ENCODE measurements around the gene PRICKLE3.
"Not testable (repeated sequence)": the region's sequence is repeated elsewhere in the genome, so short reads cannot be mapped to it uniquely, and the experiment has no call there.

PRICKLE3 gene

DNA sequence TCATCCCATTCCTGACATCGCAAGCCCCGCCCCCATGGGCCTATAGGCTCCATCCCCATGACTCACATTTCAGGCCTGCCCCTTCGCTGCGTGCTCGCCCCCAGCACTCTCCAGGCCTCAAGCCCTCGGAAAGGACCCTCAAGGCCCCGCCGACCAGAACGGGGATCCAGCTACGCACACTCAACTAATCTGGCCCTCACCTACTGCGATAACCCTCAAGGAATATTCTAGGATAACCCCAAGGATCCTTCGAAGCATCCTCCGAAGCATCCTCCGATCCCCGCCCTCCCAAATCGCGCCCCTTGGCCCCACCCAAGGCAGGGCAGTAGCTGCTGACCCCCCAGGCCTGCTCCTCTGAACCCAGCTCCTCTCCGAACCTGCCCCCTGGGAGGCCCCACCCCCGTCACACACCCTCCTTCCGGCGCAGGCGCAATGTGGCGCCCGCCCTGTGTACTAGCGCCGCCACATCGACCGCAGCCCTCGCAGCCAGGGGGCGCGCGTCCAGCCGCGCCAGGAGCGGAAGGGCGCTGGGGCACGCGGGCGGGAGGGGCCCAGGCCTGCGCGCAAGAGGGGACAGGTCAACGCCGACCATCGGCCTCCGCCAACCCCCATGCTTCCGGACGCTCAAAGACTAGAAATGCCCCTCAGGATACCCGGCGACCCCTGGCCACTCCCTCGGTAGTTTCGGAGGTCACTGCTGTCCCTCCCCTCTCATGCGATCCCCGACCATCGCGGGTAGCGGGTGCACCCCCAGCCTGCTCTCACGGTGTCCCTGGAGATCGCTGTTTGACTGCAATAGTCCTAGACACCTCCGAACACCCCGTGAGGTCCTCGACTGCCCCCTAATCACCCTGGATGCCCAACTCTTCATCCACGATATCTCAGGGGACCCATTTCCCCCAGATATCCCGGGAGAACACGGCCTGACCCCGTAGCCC is 30.0 kb downstream of the PRICKLE3 start:
- peak; percentile 53 for TF ChIP-seq CTCF (IDR thresholded peaks at IDR 0.05; ENCODE audit: low read depth, low read length, poor library complexity, severe bottlenecking)
- no peak for TF ChIP-seq EZH2phosphoT487 (IDR thresholded peaks at IDR 0.05; ENCODE audit: borderline replicate concordance, low read length)
- no peaks in the 10 kb centered on the region for H3K36me3 ChIP-seq (ENCODE audit: control insufficient read depth, low read length)
- H3K4me1 ChIP-seq (ENCODE audit: control insufficient read depth, low read length) = peaks cover 10% of the 10 kb centered on the region
- peak overlapping the region; percentile 91 for H3K4me2 ChIP-seq (ENCODE audit: low read length)
- no peaks in the 10 kb centered on the region for H3F3A ChIP-seq (ENCODE audit: control insufficient read depth, insufficient read depth)
- H3K9me2 ChIP-seq (replicated peaks; ENCODE audit: control insufficient read depth, low read length) = no peaks in the 10 kb centered on the region
- peak overlapping the region; percentile 85 for H3K4me3 ChIP-seq (ENCODE audit: low read length)
- H3K27ac ChIP-seq (ENCODE audit: low read depth, low read length) = peak overlapping the region; percentile 85
- H3K27me3 ChIP-seq (ENCODE audit: control insufficient read depth, low read length) = no peaks in the 10 kb centered on the region
- no peaks in the 10 kb centered on the region for H4K20me1 ChIP-seq (ENCODE audit: control insufficient read depth, insufficient read depth, low read depth, low read length)
- H3K9me3 ChIP-seq (ENCODE audit: control insufficient read depth, insufficient read depth, low read length) = no peaks in the 10 kb centered on the region
- H3K79me2 ChIP-seq (ENCODE audit: control insufficient read depth, low read length) = peaks cover 4% of the 10 kb centered on the region; the same call in 1 of the 2 replicates

DNA sequence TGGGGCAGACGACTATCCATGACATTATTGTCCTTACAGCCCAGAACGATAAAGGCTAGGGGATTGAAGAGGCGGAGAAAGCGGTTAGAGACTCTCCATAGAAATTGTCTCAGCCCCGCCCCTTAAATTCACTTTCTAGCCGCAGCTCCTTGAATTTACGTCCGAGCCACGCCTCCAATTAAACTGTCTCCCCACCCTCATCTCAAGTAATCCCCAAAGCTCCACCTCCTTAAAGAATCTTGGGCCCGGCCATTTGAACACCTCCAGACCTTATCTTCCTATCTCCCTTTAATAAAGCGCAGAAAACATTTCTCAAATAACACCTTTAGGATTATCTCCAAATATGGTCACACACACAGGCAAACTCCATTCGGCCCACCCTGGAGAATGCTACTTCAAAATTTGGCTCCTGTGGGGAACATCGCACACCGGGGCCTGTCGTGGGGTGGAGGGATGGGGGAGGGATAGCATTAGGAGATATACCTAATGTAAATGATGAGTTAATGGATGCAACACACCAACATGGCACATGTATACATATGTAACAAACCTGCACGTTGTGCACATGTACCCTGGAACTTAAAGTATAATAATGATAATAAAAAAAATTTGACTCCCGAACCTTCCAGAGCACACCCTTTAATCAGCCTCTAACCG is 30.8 kb downstream of the PRICKLE3 start:
- no peaks in the 10 kb centered on the region for H3K9me2 ChIP-seq (replicated peaks; ENCODE audit: control insufficient read depth, low read length)
- H3K4me2 ChIP-seq (ENCODE audit: low read length) = peak overlapping the region; percentile 91
- H3K9me3 ChIP-seq (ENCODE audit: control insufficient read depth, insufficient read depth, low read length) = no peaks in the 10 kb centered on the region
- peaks cover 10% of the 10 kb centered on the region for H3K4me1 ChIP-seq (ENCODE audit: control insufficient read depth, low read length)
- H3K36me3 ChIP-seq (ENCODE audit: control insufficient read depth, low read length) = no peaks in the 10 kb centered on the region
- H3K27ac ChIP-seq (ENCODE audit: low read depth, low read length) = peak overlapping the region; percentile 85
- peak overlapping the region; percentile 85 for H3K4me3 ChIP-seq (ENCODE audit: low read length)
- TF ChIP-seq CTCF (IDR thresholded peaks at IDR 0.05; ENCODE audit: low read depth, low read length, poor library complexity, severe bottlenecking) (no peak), EZH2phosphoT487 (IDR thresholded peaks at IDR 0.05; ENCODE audit: borderline replicate concordance, low read length) (no peak)
- no peaks in the 10 kb centered on the region for H4K20me1 ChIP-seq (ENCODE audit: control insufficient read depth, insufficient read depth, low read depth, low read length)
- no peaks in the 10 kb centered on the region for H3K27me3 ChIP-seq (ENCODE audit: control insufficient read depth, low read length)
- no peaks in the 10 kb centered on the region for H3F3A ChIP-seq (ENCODE audit: control insufficient read depth, insufficient read depth)
- peaks cover 4% of the 10 kb centered on the region; the same call in 1 of the 2 replicates for H3K79me2 ChIP-seq (ENCODE audit: control insufficient read depth, low read length)

- H3K4me3 ChIP-seq (ENCODE audit: low read length) = no peak overlapping the region
- TF ChIP-seq CTCF (IDR thresholded peaks at IDR 0.05; ENCODE audit: low read depth, low read length, poor library complexity, severe bottlenecking) = no peak
- no peak for TF ChIP-seq EZH2phosphoT487 (IDR thresholded peaks at IDR 0.05; ENCODE audit: borderline replicate concordance, low read length)
- no peak overlapping the region for H3K27ac ChIP-seq (ENCODE audit: low read depth, low read length)
- no peaks in the 10 kb centered on the region for H3K36me3 ChIP-seq (ENCODE audit: control insufficient read depth, low read length)
- no peaks in the 10 kb centered on the region for H4K20me1 ChIP-seq (ENCODE audit: control insufficient read depth, insufficient read depth, low read depth, low read length)
- no peaks in the 10 kb centered on the region for H3K27me3 ChIP-seq (ENCODE audit: control insufficient read depth, low read length)
- H3K9me2 ChIP-seq (replicated peaks; ENCODE audit: control insufficient read depth, low read length) = no peaks in the 10 kb centered on the region
- H3F3A ChIP-seq (ENCODE audit: control insufficient read depth, insufficient read depth) = no peaks in the 10 kb centered on the region
- no peaks in the 10 kb centered on the region for H3K9me3 ChIP-seq (ENCODE audit: control insufficient read depth, insufficient read depth, low read length)
- H3K79me2 ChIP-seq (ENCODE audit: control insufficient read depth, low read length) = peaks cover 4% of the 10 kb centered on the region; the same call in 1 of the 2 replicates
- peaks cover 10% of the 10 kb centered on the region for H3K4me1 ChIP-seq (ENCODE audit: control insufficient read depth, low read length)
- no peak overlapping the region for H3K4me2 ChIP-seq (ENCODE audit: low read length)
Observed at GRCh38 chrX:49153467-49153866, 32.7 kb downstream of the PRICKLE3 start.

GRCh38 chrX:49149291-49149690 is 36.9 kb downstream of the PRICKLE3 start:
- not testable (repeated sequence) for H4K20me1 ChIP-seq (ENCODE audit: control insufficient read depth, insufficient read depth, low read depth, low read length); H3K4me3 ChIP-seq (ENCODE audit: low read length); H3K27ac ChIP-seq (ENCODE audit: low read depth, low read length); H3K4me1 ChIP-seq (ENCODE audit: control insufficient read depth, low read length); H3K4me2 ChIP-seq (ENCODE audit: low read length); H3K9me3 ChIP-seq (ENCODE audit: control insufficient read depth, insufficient read depth, low read length); H3K9me2 ChIP-seq (replicated peaks; ENCODE audit: control insufficient read depth, low read length); H3F3A ChIP-seq (ENCODE audit: control insufficient read depth, insufficient read depth); H3K79me2 ChIP-seq (ENCODE audit: control insufficient read depth, low read length); H3K27me3 ChIP-seq (ENCODE audit: control insufficient read depth, low read length); H3K36me3 ChIP-seq (ENCODE audit: control insufficient read depth, low read length)

DNA sequence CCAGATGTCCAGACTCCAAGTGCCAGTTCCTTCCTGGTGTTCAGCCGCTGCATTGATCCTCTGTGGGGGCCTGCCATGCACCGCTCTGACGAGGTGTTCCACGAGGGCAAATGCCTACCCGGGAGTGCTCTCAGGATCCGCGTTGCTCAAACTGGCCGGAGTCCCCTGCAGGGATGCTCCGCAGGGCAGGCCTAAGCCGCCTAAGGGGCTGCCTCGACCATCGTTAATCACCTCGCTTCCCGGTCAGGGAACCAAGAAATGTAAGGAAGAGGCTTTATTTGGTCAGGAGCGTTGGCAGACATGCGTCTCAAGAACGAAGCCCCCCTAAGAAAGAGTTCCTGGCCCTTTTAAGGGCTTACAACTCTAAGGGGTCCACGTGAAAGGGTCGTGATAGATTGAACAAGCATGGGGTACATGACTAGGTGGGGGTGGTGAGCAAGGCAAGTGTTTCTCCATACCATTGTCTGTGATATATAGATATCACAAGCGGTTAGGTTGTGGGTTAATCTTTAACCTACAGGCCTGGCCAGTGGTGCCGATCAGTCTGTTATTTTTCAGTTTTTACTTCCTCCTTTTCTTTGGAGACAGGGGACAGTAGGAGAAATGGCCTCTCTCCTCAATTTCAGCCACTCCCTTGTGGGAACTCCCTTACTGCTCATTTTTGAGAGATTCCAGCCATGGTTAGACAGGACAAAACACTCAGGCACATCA is 37.6 kb downstream of the PRICKLE3 start:
- not testable (repeated sequence) for H3K9me2 ChIP-seq (replicated peaks; ENCODE audit: control insufficient read depth, low read length); H3K27me3 ChIP-seq (ENCODE audit: control insufficient read depth, low read length); H3K9me3 ChIP-seq (ENCODE audit: control insufficient read depth, insufficient read depth, low read length); H3F3A ChIP-seq (ENCODE audit: control insufficient read depth, insufficient read depth); H3K4me1 ChIP-seq (ENCODE audit: control insufficient read depth, low read length); H3K4me2 ChIP-seq (ENCODE audit: low read length); H3K36me3 ChIP-seq (ENCODE audit: control insufficient read depth, low read length); H4K20me1 ChIP-seq (ENCODE audit: control insufficient read depth, insufficient read depth, low read depth, low read length); H3K79me2 ChIP-seq (ENCODE audit: control insufficient read depth, low read length); H3K4me3 ChIP-seq (ENCODE audit: low read length); H3K27ac ChIP-seq (ENCODE audit: low read depth, low read length)
